ENCODE data around the gene BCAR1. TPM values are rescaled to one million over a fixed set of nuclear protein-coding genes. Genes with fewer than 3 reads are reported as not detected.

BCAR1 gene
- total and polyA plus RNA-seq, 2 of the 13 experiments (the other 11 are each of a cell fraction or from before 2014, with no cell fraction given), result 48.1 to 51.7 TPM

DNA sequence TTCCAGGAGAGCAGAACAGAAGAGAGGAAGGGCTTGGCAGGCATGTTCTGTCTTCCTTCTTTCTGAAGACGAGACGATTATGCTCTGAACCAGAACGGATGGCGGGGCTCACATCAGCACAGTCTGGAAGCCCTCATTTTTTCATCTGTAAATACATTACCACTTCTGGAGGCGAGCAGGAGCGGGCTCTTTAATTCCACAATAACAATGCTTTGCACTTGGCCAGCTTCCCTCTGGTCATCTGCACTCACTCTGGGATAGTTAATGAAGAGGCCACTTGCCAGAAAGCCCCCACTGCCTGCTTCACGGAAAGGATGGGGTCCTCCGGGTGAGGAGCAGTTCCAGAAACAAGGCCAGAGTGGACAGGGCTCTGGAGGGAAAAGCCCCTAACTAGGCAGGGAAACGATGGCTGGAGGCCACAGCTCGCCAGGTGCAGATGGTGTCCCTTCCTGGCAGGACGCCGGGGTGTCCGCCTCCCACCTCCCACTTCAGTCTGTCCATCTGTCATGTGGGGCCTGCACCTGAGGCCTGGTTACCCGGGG lies 13.1 kb upstream of the BCAR1 start (continued):
- TF ChIP-seq, protein P1, sequence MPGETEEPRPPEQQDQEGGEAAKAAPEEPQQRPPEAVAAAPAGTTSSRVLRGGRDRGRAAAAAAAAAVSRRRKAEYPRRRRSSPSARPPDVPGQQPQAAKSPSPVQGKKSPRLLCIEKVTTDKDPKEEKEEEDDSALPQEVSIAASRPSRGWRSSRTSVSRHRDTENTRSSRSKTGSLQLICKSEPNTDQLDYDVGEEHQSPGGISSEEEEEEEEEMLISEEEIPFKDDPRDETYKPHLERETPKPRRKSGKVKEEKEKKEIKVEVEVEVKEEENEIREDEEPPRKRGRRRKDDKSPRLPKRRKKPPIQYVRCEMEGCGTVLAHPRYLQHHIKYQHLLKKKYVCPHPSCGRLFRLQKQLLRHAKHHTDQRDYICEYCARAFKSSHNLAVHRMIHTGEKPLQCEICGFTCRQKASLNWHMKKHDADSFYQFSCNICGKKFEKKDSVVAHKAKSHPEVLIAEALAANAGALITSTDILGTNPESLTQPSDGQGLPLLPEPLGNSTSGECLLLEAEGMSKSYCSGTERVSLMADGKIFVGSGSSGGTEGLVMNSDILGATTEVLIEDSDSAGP (CRISPR knock-in tag; IDR thresholded peaks at IDR 0.05; ENCODE audit: borderline replicate concordance), result peak; percentile 33; the same call in 1 of the 2 replicates
- TF ChIP-seq, protein P2, sequence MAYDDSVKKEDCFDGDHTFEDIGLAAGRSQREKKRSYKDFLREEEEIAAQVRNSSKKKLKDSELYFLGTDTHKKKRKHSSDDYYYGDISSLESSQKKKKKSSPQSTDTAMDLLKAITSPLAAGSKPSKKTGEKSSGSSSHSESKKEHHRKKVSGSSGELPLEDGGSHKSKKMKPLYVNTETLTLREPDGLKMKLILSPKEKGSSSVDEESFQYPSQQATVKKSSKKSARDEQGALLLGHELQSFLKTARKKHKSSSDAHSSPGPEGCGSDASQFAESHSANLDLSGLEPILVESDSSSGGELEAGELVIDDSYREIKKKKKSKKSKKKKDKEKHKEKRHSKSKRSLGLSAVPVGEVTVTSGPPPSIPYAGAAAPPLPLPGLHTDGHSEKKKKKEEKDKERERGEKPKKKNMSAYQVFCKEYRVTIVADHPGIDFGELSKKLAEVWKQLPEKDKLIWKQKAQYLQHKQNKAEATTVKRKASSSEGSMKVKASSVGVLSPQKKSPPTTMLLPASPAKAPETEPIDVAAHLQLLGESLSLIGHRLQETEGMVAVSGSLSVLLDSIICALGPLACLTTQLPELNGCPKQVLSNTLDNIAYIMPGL (CRISPR knock-in tag; IDR thresholded peaks at IDR 0.05; ENCODE audit: borderline replicate concordance in 1 of 2, low read depth in 1 of 2), result peak in 1 of 2 experiments; percentile 8; a peak in 2 of 4 replicates

DNA sequence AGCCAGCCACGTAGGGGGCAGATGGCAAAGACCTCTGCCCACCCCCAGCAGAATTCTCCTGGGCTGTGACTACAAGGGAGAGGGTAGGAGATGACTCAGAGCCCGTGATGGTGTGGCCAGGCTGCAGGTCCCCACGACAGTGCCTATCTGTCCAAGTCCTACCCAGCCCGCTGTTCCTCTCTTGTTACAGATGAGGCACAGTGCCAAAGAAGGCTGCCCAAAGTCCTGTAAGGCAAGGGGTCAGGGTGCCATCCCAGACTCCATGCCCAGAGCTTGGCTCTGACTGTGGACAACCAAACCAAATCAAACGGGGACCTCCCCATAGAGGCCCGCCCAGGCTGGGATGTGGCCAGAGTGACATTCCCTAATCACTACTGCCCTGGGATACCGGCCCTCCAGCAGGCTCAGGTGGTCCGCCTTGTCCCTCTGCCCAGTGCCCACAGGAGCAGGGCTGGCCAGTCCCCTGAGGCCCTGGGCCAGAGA lies 12.6 kb upstream of the BCAR1 start:
- no peak for DNase-seq (ENCODE audit: low spot score)
- ChIA-PET POLR2A (interaction anchor here (2.2 to 9.3 kb wide), 4 partner anchors 12 to 46 kb away, joined by 8 to 151 read pairs (median 92); partner anchors contain the start of gene BCAR1), CTCF (ENCODE audit: low intra/inter-chr PET ratio, low total read pairs) (no interaction called here)
- Histone ChIP-seq H3K4me2 (ENCODE audit: low read depth, low read length) (peak overlapping the region; percentile 98), H3K36me3 (replicated peaks in 1 of 2; ENCODE audit: control insufficient read depth in 1 of 2, insufficient read depth in 2 of 2, low read length in 2 of 2) (peaks cover 0 to 3% of the 10 kb centered on the region in 2 experiments; a peak in 1 of 5 replicates), H3K9ac (ENCODE audit: insufficient read depth, low read depth, low read length) (peak overlapping the region; percentile 96), H3K27ac (ENCODE audit: extremely low read length, insufficient read depth, low read length) (peak overlapping the region; percentile 61), H3K9me3 (ENCODE audit: low read length) (no peaks in the 10 kb centered on the region), H3K4me1 (ENCODE audit: insufficient read depth, low read length) (peaks cover 71% of the 10 kb centered on the region), H3K4me3 (replicated peaks in 1 of 3; ENCODE audit: insufficient read depth in 1 of 3, low read depth in 2 of 3, low read length in 3 of 3) (peak overlapping the region; percentile 92 to 99 (median 96)), H4K20me1 (ENCODE audit: insufficient read depth, low read length) (peaks cover 34% of the 10 kb centered on the region), H2AFZ (ENCODE audit: low read length) (no peak overlapping the region), H3K79me2 (ENCODE audit: insufficient read depth, low read length) (peaks cover 62% of the 10 kb centered on the region), H3K27me3 (ENCODE audit: control insufficient read depth in 1 of 2, insufficient read depth in 2 of 2, low read length in 2 of 2) (no peaks in the 10 kb centered on the region)
- 59% methylated on average over 5 of the region's 8 CpGs for WGBS (ENCODE audit: low lambda C conversion rate)
- ATAC-seq, result no peak
- intact Hi-C loops (cut with micrococcal nuclease; ENCODE audit: unreplicated experiment) (loop anchor here (2.0 to 5.0 kb wide), 3 partner anchors 19 to 198 kb away; partner anchors contain the start of gene TMEM170A), in situ Hi-C loops (cut with HindIII; ENCODE audit: extremely low pct_ligation_motif_present, low pct_unique_long_range_greater_than_20kb) (no loop called here)
- no peak for FAIRE-seq
- no TSS peak for BruUV-seq (replicated peaks)
- TF ChIP-seq, protein P3, sequence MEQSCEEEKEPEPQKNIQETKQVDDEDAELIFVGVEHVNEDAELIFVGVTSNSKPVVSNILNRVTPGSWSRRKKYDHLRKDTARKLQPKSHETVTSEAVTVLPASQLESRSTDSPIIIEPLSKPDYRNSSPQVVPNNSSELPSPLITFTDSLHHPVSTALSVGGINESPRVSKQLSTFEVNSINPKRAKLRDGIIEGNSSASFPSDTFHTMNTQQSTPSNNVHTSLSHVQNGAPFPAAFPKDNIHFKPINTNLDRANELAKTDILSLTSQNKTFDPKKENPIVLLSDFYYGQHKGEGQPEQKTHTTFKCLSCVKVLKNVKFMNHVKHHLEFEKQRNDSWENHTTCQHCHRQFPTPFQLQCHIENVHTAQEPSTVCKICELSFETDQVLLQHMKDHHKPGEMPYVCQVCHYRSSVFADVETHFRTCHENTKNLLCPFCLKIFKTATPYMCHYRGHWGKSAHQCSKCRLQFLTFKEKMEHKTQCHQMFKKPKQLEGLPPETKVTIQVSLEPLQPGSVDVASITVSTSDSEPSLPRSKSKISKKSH (CRISPR knock-in tag; IDR thresholded peaks at IDR 0.05; ENCODE audit: borderline replicate concordance), result no peak
- no peak for TF ChIP-seq ISL2 (CRISPR knock-in tag; IDR thresholded peaks at IDR 0.05)
- TF ChIP-seq ZNF598 (CRISPR knock-in tag; IDR thresholded peaks at IDR 0.05; ENCODE audit: borderline replicate concordance), result 0 out of 2 replicates have a peak, but pooled peaks have one; percentile 32
- TF ChIP-seq, protein P4, sequence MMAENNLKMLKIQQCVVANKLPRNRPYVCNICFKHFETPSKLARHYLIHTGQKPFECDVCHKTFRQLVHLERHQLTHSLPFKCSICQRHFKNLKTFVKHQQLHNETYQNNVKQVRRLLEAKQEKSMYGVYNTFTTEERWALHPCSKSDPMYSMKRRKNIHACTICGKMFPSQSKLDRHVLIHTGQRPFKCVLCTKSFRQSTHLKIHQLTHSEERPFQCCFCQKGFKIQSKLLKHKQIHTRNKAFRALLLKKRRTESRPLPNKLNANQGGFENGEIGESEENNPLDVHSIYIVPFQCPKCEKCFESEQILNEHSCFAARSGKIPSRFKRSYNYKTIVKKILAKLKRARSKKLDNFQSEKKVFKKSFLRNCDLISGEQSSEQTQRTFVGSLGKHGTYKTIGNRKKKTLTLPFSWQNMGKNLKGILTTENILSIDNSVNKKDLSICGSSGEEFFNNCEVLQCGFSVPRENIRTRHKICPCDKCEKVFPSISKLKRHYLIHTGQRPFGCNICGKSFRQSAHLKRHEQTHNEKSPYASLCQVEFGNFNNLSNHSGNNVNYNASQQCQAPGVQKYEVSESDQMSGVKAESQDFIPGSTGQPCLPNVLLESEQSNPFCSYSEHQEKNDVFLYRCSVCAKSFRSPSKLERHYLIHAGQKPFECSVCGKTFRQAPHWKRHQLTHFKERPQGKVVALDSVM (CRISPR knock-in tag; IDR thresholded peaks at IDR 0.05), result no peak
- TF ChIP-seq ETV6 (CRISPR knock-in tag; conservative IDR thresholded peaks at IDR 0.05), result 0 out of 2 replicates have a peak, but pooled peaks have one; percentile 23
- TF ChIP-seq, protein P5, sequence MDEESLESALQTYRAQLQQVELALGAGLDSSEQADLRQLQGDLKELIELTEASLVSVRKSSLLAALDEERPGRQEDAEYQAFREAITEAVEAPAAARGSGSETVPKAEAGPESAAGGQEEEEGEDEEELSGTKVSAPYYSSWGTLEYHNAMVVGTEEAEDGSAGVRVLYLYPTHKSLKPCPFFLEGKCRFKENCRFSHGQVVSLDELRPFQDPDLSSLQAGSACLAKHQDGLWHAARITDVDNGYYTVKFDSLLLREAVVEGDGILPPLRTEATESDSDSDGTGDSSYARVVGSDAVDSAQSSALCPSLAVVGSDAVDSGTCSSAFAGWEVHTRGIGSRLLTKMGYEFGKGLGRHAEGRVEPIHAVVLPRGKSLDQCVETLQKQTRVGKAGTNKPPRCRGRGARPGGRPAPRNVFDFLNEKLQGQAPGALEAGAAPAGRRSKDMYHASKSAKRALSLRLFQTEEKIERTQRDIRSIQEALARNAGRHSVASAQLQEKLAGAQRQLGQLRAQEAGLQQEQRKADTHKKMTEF (CRISPR knock-in tag; IDR thresholded peaks at IDR 0.05), result no peak
- TF ChIP-seq MTA3 (CRISPR knock-in tag; IDR thresholded peaks at IDR 0.05), result no peak
- no peak for TF ChIP-seq MAFG (CRISPR knock-in tag; IDR thresholded peaks at IDR 0.05)
- TF ChIP-seq ZNF776 (CRISPR knock-in tag; IDR thresholded peaks at IDR 0.05), result no peak
- no peak for TF ChIP-seq ZNF790 (CRISPR knock-in tag; IDR thresholded peaks at IDR 0.05; ENCODE audit: borderline replicate concordance)

All from HepG2 (cell line).